ENCODE results near the gene BCLAF1.

The BCLAF1 gene

DNA sequence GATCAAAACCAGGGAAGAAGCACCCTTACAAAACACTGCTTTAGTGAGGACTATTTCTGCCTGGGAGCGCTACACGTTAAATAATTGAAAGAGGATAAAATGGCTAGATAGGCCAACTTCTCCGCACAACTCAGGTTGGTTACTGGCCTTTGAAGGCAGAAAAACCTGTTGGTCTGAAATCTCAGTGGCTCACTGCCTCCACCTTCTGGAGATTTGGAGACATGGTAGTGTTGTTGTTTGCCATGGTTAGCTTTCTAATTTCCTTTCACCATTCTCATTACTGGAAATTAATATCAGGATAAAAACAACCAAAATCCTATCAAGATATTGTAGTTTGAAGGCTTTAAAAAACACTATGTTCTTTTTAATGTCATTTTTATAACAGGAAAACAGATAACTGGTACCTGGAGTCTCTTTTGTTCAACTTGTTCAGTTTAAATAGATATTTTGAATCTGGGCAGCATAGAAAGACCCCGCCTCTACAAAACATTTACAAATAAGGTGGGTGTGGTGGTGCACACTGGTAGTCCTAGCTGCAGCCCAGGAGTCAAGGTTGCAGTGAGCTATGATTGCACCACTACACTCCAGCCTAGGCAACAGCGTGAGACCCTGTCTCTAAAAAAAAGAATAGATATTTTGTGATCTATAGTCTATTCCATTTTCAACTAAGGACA, 27.5 kb upstream of the BCLAF1 start:
- Histone ChIP-seq H2AFZ (ENCODE audit: low read length) (0 out of 2 replicates have a peak overlapping the region, but pooled peaks have one; percentile 38), H4K20me1 (ENCODE audit: insufficient read depth, low read length) (no peaks in the 10 kb centered on the region), H3F3A (ENCODE audit: insufficient read depth, low read length) (no peaks in the 10 kb centered on the region), H3K9me2 (replicated peaks; ENCODE audit: insufficient read depth, low read length) (no peaks in the 10 kb centered on the region), H3K79me2 (ENCODE audit: low read length) (no peaks in the 10 kb centered on the region), H3K9ac (ENCODE audit: low read length) (no peak overlapping the region), H3K27me3 (replicated peaks; ENCODE audit: insufficient read depth, low read length) (no peaks in the 10 kb centered on the region), H3K4me3 (ENCODE audit: low read length) (no peak overlapping the region), H3K4me1 (ENCODE audit: low read length) (no peaks in the 10 kb centered on the region), H3K36me3 (replicated peaks; ENCODE audit: insufficient read depth, low read length) (no peaks in the 10 kb centered on the region), H3K9me3 (replicated peaks; ENCODE audit: insufficient read depth, low read length) (no peaks in the 10 kb centered on the region), H3K27ac (ENCODE audit: low read length) (no peak overlapping the region), H3K4me2 (ENCODE audit: low read depth, low read length) (no peak overlapping the region)
- peak; percentile 64 for DNase-seq
- TF ChIP-seq, protein P1, sequence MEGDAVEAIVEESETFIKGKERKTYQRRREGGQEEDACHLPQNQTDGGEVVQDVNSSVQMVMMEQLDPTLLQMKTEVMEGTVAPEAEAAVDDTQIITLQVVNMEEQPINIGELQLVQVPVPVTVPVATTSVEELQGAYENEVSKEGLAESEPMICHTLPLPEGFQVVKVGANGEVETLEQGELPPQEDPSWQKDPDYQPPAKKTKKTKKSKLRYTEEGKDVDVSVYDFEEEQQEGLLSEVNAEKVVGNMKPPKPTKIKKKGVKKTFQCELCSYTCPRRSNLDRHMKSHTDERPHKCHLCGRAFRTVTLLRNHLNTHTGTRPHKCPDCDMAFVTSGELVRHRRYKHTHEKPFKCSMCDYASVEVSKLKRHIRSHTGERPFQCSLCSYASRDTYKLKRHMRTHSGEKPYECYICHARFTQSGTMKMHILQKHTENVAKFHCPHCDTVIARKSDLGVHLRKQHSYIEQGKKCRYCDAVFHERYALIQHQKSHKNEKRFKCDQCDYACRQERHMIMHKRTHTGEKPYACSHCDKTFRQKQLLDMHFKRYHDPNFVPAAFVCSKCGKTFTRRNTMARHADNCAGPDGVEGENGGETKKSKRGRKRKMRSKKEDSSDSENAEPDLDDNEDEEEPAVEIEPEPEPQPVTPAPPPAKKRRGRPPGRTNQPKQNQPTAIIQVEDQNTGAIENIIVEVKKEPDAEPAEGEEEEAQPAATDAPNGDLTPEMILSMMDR (IDR thresholded peaks at IDR 0.05; ENCODE audit: low read length): peak; percentile 82
- no peak for TF ChIP-seq EZH2phosphoT487 (IDR thresholded peaks at IDR 0.05; ENCODE audit: low read length)

DNA sequence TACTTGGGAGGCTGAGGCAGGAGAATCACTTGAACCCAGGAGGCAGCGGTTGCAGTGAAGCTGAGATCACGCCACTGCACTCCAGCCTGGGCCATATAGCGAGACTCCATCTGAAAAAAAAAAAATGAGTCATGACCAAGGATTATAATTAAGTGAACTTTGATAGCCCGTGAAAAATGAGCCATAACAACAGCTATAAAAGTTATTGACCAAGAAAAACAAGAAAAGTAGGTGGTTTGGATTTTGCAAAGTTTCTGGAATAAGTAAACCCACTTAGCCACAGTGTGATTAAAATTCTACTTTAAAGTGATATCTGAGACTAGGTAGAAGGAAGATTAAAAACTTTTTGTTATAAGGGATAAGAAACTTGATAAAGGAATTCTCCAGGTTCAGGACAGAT, 25.9 kb upstream of the BCLAF1 start:
- Histone ChIP-seq H3K27me3 (replicated peaks; ENCODE audit: insufficient read depth, low read length) (no peaks in the 10 kb centered on the region), H2AFZ (ENCODE audit: low read length) (no peak overlapping the region), H3K4me3 (ENCODE audit: low read length) (no peak overlapping the region), H3K27ac (ENCODE audit: low read length) (no peak overlapping the region), H3K9me2 (replicated peaks; ENCODE audit: insufficient read depth, low read length) (no peaks in the 10 kb centered on the region), H4K20me1 (ENCODE audit: insufficient read depth, low read length) (no peaks in the 10 kb centered on the region), H3K79me2 (ENCODE audit: low read length) (no peaks in the 10 kb centered on the region), H3K4me1 (ENCODE audit: low read length) (no peaks in the 10 kb centered on the region), H3K9ac (ENCODE audit: low read length) (no peak overlapping the region), H3F3A (ENCODE audit: insufficient read depth, low read length) (no peaks in the 10 kb centered on the region), H3K4me2 (ENCODE audit: low read depth, low read length) (no peak overlapping the region), H3K36me3 (replicated peaks; ENCODE audit: insufficient read depth, low read length) (no peaks in the 10 kb centered on the region), H3K9me3 (replicated peaks; ENCODE audit: insufficient read depth, low read length) (no peaks in the 10 kb centered on the region)
- DNase-seq: no peak
- TF ChIP-seq, protein P1 (IDR thresholded peaks at IDR 0.05; ENCODE audit: low read length): no peak
- TF ChIP-seq EZH2phosphoT487 (IDR thresholded peaks at IDR 0.05; ENCODE audit: low read length) (no peak), EZH2 (optimal IDR thresholded peaks at IDR 0.05; ENCODE audit: low read depth, low read length) (no peak)

DNA sequence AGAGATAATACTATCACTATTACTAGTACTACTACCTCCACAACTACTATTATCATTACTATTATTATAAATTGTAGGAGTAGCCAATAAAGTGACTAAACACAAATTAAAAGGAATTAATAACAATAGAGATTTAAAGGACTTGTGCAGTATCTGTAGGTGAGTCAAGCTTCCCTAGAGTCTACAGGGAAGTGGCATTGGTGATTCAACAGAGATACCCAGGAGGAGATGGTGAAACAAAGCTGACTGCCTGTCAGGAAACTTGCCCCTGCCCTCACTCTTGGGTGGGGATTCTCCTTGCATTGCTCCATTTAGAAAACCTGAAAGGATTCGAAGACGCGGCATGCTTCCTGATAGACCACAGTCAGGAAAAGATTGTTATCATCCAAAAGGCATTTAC, 23.3 kb upstream of the BCLAF1 start:
- Histone ChIP-seq H3K36me3 (replicated peaks; ENCODE audit: insufficient read depth, low read length) (no peaks in the 10 kb centered on the region), H3K27ac (ENCODE audit: low read length) (no peak overlapping the region), H4K20me1 (ENCODE audit: insufficient read depth, low read length) (no peaks in the 10 kb centered on the region), H3K4me1 (ENCODE audit: low read length) (no peaks in the 10 kb centered on the region), H3K9me3 (replicated peaks; ENCODE audit: insufficient read depth, low read length) (no peaks in the 10 kb centered on the region), H3K4me2 (ENCODE audit: low read depth, low read length) (no peak overlapping the region), H3F3A (ENCODE audit: insufficient read depth, low read length) (no peaks in the 10 kb centered on the region), H3K27me3 (replicated peaks; ENCODE audit: insufficient read depth, low read length) (no peaks in the 10 kb centered on the region), H2AFZ (ENCODE audit: low read length) (no peak overlapping the region), H3K79me2 (ENCODE audit: low read length) (no peaks in the 10 kb centered on the region), H3K4me3 (ENCODE audit: low read length) (no peak overlapping the region), H3K9me2 (replicated peaks; ENCODE audit: insufficient read depth, low read length) (no peaks in the 10 kb centered on the region), H3K9ac (ENCODE audit: low read length) (no peak overlapping the region)
- TF ChIP-seq, protein P1 (IDR thresholded peaks at IDR 0.05; ENCODE audit: low read length): no peak
- TF ChIP-seq EZH2 (optimal IDR thresholded peaks at IDR 0.05; ENCODE audit: low read depth, low read length): no peak
- no peak for TF ChIP-seq EZH2phosphoT487 (IDR thresholded peaks at IDR 0.05; ENCODE audit: low read length)
- no peak for DNase-seq

Measured in MM.1S (cell line).